PC-3 (cell line): ENCODE results near the gene ABCA7.

ENCODE experiments used
- EZH2phosphoT487 ChIP-seq: fragments of 300-600 bp; sonication (generic); IDR thresholded peaks from 2 replicates; pipeline ENCODE4 v1.6.1; 2018; ENCODE audit warnings: mild to moderate bottlenecking, antibody characterized with exemption, low read length, borderline replicate concordance
- TF ChIP-seq, protein P1 (sequence below): fragments of 300-600 bp; sonication (generic); conservative IDR thresholded peaks from 2 replicates; pipeline ENCODE4 v1.5.1; 2017; ENCODE audit warnings: antibody characterized with exemption, low read depth, mild to moderate bottlenecking, low read length

DNA sequence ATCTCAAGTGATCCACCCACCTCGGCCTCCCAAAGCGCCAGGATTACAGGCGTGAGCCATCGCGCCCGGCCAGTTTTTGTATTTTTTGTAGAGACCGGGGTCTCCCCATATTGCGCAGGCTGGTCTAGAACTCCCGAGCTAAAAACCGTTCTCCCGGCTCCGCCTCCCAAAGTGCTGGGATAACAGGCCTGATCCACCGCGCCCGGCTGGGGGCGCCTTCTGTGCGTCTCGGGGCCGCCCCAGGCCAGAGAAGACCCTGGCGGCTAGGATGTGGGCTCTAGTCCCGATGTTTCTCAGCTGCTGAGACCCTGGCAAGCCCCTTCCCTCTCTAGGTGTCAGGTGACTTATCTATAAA, 30.6 kb downstream of the ABCA7 start:
- TF ChIP-seq, protein P1, sequence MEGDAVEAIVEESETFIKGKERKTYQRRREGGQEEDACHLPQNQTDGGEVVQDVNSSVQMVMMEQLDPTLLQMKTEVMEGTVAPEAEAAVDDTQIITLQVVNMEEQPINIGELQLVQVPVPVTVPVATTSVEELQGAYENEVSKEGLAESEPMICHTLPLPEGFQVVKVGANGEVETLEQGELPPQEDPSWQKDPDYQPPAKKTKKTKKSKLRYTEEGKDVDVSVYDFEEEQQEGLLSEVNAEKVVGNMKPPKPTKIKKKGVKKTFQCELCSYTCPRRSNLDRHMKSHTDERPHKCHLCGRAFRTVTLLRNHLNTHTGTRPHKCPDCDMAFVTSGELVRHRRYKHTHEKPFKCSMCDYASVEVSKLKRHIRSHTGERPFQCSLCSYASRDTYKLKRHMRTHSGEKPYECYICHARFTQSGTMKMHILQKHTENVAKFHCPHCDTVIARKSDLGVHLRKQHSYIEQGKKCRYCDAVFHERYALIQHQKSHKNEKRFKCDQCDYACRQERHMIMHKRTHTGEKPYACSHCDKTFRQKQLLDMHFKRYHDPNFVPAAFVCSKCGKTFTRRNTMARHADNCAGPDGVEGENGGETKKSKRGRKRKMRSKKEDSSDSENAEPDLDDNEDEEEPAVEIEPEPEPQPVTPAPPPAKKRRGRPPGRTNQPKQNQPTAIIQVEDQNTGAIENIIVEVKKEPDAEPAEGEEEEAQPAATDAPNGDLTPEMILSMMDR = no peak
- no peak for TF ChIP-seq EZH2phosphoT487
